PFSK-1 (cell line): ENCODE results near the gene NCK2.

Experiments
- FOXP2 ChIP-seq: optimal IDR thresholded peaks from 2 replicates; pipeline ENCODE3; 2011; ENCODE audit warnings: borderline replicate concordance, control low read depth, inconsistent platforms; ENCODE audit not compliant: insufficient read depth; ENCODE audit errors: extremely low read length, extremely low read depth
- POLR2AphosphoS5 ChIP-seq: IDR thresholded peaks from 2 replicates; pipeline ENCODE4 v1.6.1; 2012; ENCODE audit warnings: low read depth, mild to moderate bottlenecking, control low read depth, low read length, moderate library complexity
- SIN3A ChIP-seq: IDR thresholded peaks from 2 replicates; pipeline ENCODE4 v1.6.1; 2012; ENCODE audit warnings: mild to moderate bottlenecking, low read length, moderate library complexity, borderline replicate concordance; ENCODE audit not compliant: insufficient read depth
- TAF1 ChIP-seq: IDR thresholded peaks from 2 replicates; pipeline ENCODE4 v1.6.1; 2012; ENCODE audit warnings: low read length, control low read depth, borderline replicate concordance; ENCODE audit not compliant: insufficient read depth
- TF ChIP-seq, protein P1 (sequence below), 2 experiments: IDR thresholded peaks; 2 replicates each; pipeline versions ENCODE4 v1.6.1 to v1.8.0; 2011 to 2012; ENCODE audit warnings: low read depth in 2 of 2, low read length in 2 of 2, control low read depth in 1 of 2, inconsistent platforms in 1 of 2, mild to moderate bottlenecking in 1 of 2, moderate library complexity in 1 of 2; ENCODE audit not compliant: insufficient read depth in 1 of 2

NCK2 gene

DNA sequence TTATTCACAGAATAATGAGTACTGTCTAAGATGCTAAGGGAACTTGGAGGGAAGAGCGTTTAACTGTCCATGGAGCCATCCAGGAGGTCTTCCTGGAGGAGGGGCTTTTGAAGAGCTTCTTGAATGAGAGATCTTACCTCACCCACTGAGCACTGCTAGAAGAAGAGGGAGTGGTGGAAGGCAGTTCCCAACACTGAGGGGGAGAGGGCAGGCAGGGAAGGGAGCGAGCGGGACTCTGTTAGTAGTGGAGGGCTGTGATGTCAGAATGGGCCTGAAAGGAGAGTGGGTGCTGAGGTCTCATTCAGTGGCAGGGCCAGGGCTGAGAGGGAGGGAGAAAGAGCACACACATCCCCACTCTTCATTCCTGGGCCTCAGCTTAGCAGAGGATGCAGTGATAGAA lies 65.0 kb downstream of the NCK2 start:
- TF ChIP-seq, protein P1, sequence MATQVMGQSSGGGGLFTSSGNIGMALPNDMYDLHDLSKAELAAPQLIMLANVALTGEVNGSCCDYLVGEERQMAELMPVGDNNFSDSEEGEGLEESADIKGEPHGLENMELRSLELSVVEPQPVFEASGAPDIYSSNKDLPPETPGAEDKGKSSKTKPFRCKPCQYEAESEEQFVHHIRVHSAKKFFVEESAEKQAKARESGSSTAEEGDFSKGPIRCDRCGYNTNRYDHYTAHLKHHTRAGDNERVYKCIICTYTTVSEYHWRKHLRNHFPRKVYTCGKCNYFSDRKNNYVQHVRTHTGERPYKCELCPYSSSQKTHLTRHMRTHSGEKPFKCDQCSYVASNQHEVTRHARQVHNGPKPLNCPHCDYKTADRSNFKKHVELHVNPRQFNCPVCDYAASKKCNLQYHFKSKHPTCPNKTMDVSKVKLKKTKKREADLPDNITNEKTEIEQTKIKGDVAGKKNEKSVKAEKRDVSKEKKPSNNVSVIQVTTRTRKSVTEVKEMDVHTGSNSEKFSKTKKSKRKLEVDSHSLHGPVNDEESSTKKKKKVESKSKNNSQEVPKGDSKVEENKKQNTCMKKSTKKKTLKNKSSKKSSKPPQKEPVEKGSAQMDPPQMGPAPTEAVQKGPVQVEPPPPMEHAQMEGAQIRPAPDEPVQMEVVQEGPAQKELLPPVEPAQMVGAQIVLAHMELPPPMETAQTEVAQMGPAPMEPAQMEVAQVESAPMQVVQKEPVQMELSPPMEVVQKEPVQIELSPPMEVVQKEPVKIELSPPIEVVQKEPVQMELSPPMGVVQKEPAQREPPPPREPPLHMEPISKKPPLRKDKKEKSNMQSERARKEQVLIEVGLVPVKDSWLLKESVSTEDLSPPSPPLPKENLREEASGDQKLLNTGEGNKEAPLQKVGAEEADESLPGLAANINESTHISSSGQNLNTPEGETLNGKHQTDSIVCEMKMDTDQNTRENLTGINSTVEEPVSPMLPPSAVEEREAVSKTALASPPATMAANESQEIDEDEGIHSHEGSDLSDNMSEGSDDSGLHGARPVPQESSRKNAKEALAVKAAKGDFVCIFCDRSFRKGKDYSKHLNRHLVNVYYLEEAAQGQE (IDR thresholded peaks at IDR 0.05; ENCODE audit: insufficient read depth in 1 of 2, low read depth in 2 of 2, low read length in 2 of 2), result no peak
- no peak for TF ChIP-seq POLR2AphosphoS5
- no peak for TF ChIP-seq TAF1
- TF ChIP-seq SIN3A, result no peak
- TF ChIP-seq FOXP2, result no peak

DNA sequence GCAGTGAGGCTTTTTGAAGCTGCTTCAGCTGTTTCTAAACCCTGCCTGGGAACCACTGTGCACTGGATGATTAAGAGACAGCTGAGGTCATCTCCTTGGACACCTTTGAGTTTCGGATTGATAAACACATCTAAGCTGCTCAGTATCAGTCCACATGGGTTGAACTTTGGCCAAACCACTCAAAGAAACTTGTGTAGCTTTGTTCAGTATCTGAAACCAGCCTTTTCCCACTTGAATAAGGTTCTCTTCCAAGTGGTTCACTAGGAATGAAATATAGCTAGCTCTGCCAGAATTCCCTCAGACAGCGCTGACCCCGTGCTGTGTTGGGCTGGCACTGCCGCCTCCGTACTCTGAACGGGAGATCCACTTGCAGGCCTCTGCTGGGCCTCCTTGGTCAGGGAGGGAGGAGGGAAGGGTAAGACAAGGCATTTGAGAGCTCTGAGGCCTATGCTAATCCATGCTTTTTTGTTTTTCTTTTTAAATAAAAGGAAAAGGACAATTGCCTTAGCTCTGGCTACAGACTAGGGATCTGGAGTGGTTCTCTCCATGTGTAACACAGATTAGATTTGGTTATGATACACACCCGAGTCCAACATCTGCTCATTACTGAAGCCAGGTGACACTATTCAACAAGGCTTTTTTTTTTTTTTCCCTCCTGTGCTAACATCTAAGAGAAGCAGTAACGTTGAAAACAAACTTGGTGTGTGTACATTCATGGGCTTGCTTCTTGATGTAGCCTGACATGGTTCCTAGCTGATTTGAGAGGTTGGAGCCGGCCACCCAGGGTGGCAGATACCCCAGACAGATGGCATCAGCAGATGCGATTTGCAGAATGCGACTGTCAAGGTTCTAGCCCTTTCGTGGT lies 67.7 kb downstream of the NCK2 start:
- no peak for TF ChIP-seq POLR2AphosphoS5
- no peak for TF ChIP-seq SIN3A
- no peak for TF ChIP-seq FOXP2
- TF ChIP-seq, protein P1 (IDR thresholded peaks at IDR 0.05; ENCODE audit: insufficient read depth in 1 of 2, low read depth in 2 of 2, low read length in 2 of 2), result no peak
- TF ChIP-seq TAF1, result no peak

DNA sequence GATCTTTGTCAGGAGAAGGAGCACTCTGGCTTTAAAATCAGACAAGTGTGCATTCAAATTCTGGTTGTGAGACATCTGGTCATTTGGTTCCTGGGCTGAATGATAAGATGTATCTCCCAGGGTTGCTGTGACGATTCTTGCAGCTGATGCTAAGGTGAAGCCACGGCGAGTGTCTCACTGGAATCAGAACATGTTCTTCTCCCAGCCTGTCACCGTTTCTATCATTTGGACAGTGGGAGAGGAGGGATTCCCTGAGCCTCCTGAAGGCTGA lies 68.3 kb downstream of the NCK2 start:
- TF ChIP-seq FOXP2, result no peak
- TF ChIP-seq TAF1, result no peak
- no peak for TF ChIP-seq SIN3A
- TF ChIP-seq, protein P1 (IDR thresholded peaks at IDR 0.05; ENCODE audit: insufficient read depth in 1 of 2, low read depth in 2 of 2, low read length in 2 of 2), result no peak
- TF ChIP-seq POLR2AphosphoS5, result no peak

DNA sequence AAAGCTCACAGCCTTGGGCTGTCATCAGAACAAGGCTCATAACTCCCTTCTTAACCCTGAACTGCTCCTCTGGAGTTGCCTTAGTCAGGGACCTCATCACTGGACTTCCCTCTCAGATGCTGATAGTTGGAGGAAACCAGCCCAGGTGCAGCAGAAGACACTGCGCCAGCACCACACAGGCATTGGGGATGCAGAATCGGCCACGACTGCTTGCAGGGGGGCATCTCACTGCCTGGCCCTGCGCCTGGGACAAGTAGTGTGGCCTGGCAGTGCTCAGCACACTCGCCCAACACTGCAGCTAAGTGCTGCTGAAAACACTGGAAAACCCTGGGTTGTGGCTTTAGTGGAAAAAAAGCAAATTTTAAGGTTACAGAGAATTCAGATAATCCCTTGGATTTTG lies 68.7 kb downstream of the NCK2 start:
- TF ChIP-seq SIN3A, result no peak
- no peak for TF ChIP-seq TAF1
- no peak for TF ChIP-seq POLR2AphosphoS5
- TF ChIP-seq, protein P1 (IDR thresholded peaks at IDR 0.05; ENCODE audit: insufficient read depth in 1 of 2, low read depth in 2 of 2, low read length in 2 of 2), result no peak
- TF ChIP-seq FOXP2, result no peak
